ENCODE measurements around the gene SPRR1A. TPM values are rescaled to one million over a fixed set of nuclear protein-coding genes. Genes with fewer than 3 reads are reported as not detected.

SPRR1A gene
- total and polyA plus RNA-seq, 2 of the 4 experiments (the other 2 are of a cell fraction), result not detected

DNA sequence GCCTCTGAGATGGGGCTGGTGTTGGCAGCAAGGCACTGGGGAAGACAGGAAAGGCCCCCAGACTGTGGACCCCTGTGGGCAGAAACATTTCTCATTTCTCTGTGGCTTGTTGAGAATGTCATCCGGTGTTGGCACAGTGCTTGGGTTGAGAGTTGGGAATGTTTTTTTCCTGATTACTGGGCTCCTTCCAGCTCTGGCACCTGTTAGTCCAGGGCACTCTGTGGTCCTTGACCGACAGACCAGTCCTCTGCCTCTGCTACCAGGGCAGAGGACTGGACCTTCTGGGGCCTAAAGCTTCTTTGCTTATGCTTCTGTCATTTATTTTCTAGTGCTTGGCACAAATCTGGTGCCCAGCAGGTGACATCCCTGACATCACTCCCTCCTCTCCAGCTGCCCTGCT is 41.7 kb upstream of the SPRR1A start:
- no peak overlapping the region for H2AFZ ChIP-seq (replicated peaks; ENCODE audit: low read length, poor library complexity)
- no peak overlapping the region for H4K5ac ChIP-seq (ENCODE audit: low read depth, low read length)
- H3K4me2 ChIP-seq (ENCODE audit: low read depth, low read length), result no peak overlapping the region
- no peak overlapping the region for H4K8ac ChIP-seq (ENCODE audit: low read depth in 2 of 2, low read length in 2 of 2)
- WGBS, 2 experiments (ENCODE audit: extremely low coverage in 2 of 2, insufficient read length in 1 of 2), result 38% methylated on average over 1 of the region's 2 CpGs; no CpG with 5 or more reads in 1 of the 2 experiments
- TF ChIP-seq CHD1 (IDR thresholded peaks at IDR 0.05; ENCODE audit: low read depth, low read length), result no peak
- no peak for TF ChIP-seq RCOR1 (IDR thresholded peaks at IDR 0.05; ENCODE audit: insufficient replicate concordance, low read length)
- no peak for TF ChIP-seq RFX5 (IDR thresholded peaks at IDR 0.05; ENCODE audit: low read depth, low read length)
- TF ChIP-seq, protein P1, sequence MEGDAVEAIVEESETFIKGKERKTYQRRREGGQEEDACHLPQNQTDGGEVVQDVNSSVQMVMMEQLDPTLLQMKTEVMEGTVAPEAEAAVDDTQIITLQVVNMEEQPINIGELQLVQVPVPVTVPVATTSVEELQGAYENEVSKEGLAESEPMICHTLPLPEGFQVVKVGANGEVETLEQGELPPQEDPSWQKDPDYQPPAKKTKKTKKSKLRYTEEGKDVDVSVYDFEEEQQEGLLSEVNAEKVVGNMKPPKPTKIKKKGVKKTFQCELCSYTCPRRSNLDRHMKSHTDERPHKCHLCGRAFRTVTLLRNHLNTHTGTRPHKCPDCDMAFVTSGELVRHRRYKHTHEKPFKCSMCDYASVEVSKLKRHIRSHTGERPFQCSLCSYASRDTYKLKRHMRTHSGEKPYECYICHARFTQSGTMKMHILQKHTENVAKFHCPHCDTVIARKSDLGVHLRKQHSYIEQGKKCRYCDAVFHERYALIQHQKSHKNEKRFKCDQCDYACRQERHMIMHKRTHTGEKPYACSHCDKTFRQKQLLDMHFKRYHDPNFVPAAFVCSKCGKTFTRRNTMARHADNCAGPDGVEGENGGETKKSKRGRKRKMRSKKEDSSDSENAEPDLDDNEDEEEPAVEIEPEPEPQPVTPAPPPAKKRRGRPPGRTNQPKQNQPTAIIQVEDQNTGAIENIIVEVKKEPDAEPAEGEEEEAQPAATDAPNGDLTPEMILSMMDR (conservative IDR thresholded peaks at IDR 0.05; ENCODE audit: low read depth, low read length), result no peak
- TF ChIP-seq CEBPB (IDR thresholded peaks at IDR 0.05; ENCODE audit: low read depth, low read length), result no peak
- TF ChIP-seq RAD21 (IDR thresholded peaks at IDR 0.05; ENCODE audit: low read length), result no peak
- TF ChIP-seq MXI1 (IDR thresholded peaks at IDR 0.05; ENCODE audit: borderline replicate concordance, low read depth, low read length), result no peak
- TF ChIP-seq, protein P2, sequence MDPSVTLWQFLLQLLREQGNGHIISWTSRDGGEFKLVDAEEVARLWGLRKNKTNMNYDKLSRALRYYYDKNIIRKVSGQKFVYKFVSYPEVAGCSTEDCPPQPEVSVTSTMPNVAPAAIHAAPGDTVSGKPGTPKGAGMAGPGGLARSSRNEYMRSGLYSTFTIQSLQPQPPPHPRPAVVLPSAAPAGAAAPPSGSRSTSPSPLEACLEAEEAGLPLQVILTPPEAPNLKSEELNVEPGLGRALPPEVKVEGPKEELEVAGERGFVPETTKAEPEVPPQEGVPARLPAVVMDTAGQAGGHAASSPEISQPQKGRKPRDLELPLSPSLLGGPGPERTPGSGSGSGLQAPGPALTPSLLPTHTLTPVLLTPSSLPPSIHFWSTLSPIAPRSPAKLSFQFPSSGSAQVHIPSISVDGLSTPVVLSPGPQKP (IDR thresholded peaks at IDR 0.05; ENCODE audit: borderline replicate concordance, low read depth, low read length), result no peak
- TF ChIP-seq, protein P3, sequence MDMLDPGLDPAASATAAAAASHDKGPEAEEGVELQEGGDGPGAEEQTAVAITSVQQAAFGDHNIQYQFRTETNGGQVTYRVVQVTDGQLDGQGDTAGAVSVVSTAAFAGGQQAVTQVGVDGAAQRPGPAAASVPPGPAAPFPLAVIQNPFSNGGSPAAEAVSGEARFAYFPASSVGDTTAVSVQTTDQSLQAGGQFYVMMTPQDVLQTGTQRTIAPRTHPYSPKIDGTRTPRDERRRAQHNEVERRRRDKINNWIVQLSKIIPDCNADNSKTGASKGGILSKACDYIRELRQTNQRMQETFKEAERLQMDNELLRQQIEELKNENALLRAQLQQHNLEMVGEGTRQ (IDR thresholded peaks at IDR 0.05; ENCODE audit: low read depth, low read length), result no peak
- no peak for TF ChIP-seq BHLHE40 (IDR thresholded peaks at IDR 0.05; ENCODE audit: low read depth, low read length)
- TF ChIP-seq MAFK (IDR thresholded peaks at IDR 0.05; ENCODE audit: low read depth, low read length), result no peak
- no peak for TF ChIP-seq SMC3 (IDR thresholded peaks at IDR 0.05; ENCODE audit: low read depth, low read length)
- TF ChIP-seq NFE2L2 (IDR thresholded peaks at IDR 0.05; ENCODE audit: low read depth, low read length), result no peak
- TF ChIP-seq MAZ (IDR thresholded peaks at IDR 0.05; ENCODE audit: borderline replicate concordance, low read depth, low read length), result no peak
- no peak for TF ChIP-seq FOS (IDR thresholded peaks at IDR 0.05; ENCODE audit: low read depth, low read length)
- TF ChIP-seq POLR2A (IDR thresholded peaks at IDR 0.05; ENCODE audit: low read depth, low read length), result no peak
- BruUV-seq (replicated peaks), result no TSS peak
- no peak overlapping the region for H2BK20ac ChIP-seq (ENCODE audit: low read depth, low read length)
- no peak overlapping the region for H2BK120ac ChIP-seq (ENCODE audit: low read depth, low read length)
- ChIA-PET CTCF (no interaction called here), POLR2A (ENCODE audit: unreplicated experiment) (no interaction called here)
- in situ Hi-C loops (cut with MboI; ENCODE audit: low sequenced_read_pairs), result no loop called here
- no peaks in the 10 kb centered on the region for H3K27me3 ChIP-seq (ENCODE audit: control insufficient read depth, insufficient read depth, low read length)
- no peaks in the 10 kb centered on the region; the same call in 1 of the 2 replicates for H3K9me3 ChIP-seq (ENCODE audit: control insufficient read depth, insufficient read depth, low read length)
- H3K4me3 ChIP-seq (ENCODE audit: insufficient read depth, low read depth, low read length), result no peak overlapping the region
- no peaks in the 10 kb centered on the region for H3K79me1 ChIP-seq (ENCODE audit: low read depth in 1 of 2, low read length in 2 of 2)
- H3K9ac ChIP-seq (ENCODE audit: low read depth, low read length), result no peak overlapping the region
- H3K14ac ChIP-seq (replicated peaks; ENCODE audit: low read depth, low read length), result no peak overlapping the region
- H3K23ac ChIP-seq (ENCODE audit: low read depth, low read length), result no peak overlapping the region
- no peak overlapping the region for H3K18ac ChIP-seq (ENCODE audit: low read depth, low read length)
- H3K56ac ChIP-seq (ENCODE audit: extremely low read depth, insufficient read depth, low read length), result no peak overlapping the region
- H3K9me1 ChIP-seq (ENCODE audit: insufficient read depth, low read length), result no peaks in the 10 kb centered on the region
- ATAC-seq (ENCODE audit: low read depth), result no peak
- no peaks in the 10 kb centered on the region for H3K4me1 ChIP-seq (ENCODE audit: control insufficient read depth, insufficient read depth, low read length)
- no peaks in the 10 kb centered on the region for H4K20me1 ChIP-seq (ENCODE audit: insufficient read depth, low read length)
- H2AK9ac ChIP-seq (replicated peaks; ENCODE audit: low read depth, low read length, poor library complexity), result no peak overlapping the region
- H2BK5ac ChIP-seq (ENCODE audit: low read depth, low read length, poor library complexity, severe bottlenecking), result no peak overlapping the region
- intact Hi-C loops (cut with micrococcal nuclease), result no loop called here
- H2AK5ac ChIP-seq (ENCODE audit: low read depth, low read length), result no peak overlapping the region
- no peak overlapping the region for H4K91ac ChIP-seq (ENCODE audit: insufficient read depth, low read depth, low read length)
- no peaks in the 10 kb centered on the region for H3K36me3 ChIP-seq (ENCODE audit: control insufficient read depth, insufficient read depth, low read length)
- DNase-seq, result no peak
- dilution Hi-C loops (cut with HindIII; ENCODE audit: low sequenced_read_pairs, unreplicated experiment), result no loop called here
- H3K27ac ChIP-seq (ENCODE audit: insufficient read depth, low read length), result no peak overlapping the region
- no peak overlapping the region for H2BK15ac ChIP-seq (ENCODE audit: low read depth, low read length)
- H3K4ac ChIP-seq (ENCODE audit: low read depth, low read length), result no peak overlapping the region
